Occipital lobe (tissue), 2 donors: ENCODE data around the gene MSN. TPM values are rescaled to one million over a fixed set of nuclear protein-coding genes. Genes with fewer than 3 reads are reported as not detected.

Experiments
- DNase-seq: peaks from one replicate; lab custom pipeline; 2025; lab: John Stamatoyannopoulos, UW
- total RNA-seq: library from RNA; depleted of rRNA; stranded (reverse); fragments of >200 nt; gene quantifications from one replicate; pipeline ENCODE4 v1.2.3, GENCODE V29; 2014

MSN gene
- total RNA-seq, 1 donor from 2014 or later: 24.8 TPM

DNA sequence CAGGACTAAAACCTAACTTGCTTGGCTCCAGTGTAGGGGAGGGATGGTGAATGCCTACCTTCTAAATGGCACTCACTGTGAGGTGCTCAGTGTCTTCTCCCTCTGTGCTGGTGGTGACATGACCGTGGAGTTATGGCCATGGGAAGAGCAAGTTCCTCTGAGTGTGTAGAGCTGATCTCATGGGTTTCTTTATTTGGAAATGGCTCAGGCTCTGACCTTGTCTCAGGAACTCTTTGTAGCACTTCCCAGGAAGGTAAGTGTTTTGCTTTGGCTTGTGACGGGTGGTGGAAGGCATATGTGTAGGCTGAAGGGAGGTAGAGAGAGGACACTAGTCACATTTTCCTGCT lies 6.4 kb downstream of the MSN start:
- DNase-seq: no peak

GRCh38 chrX:65674204-65674893 lies 6.9 kb downstream of the MSN start:
- DNase-seq: no peak

- no peak for DNase-seq
These were observed 10.6 kb downstream of the MSN start for GRCh38 chrX:65677954-65678469.

- no peak for DNase-seq
These were observed 11.7 kb downstream of the MSN start for GRCh38 chrX:65679071-65679540.

DNA sequence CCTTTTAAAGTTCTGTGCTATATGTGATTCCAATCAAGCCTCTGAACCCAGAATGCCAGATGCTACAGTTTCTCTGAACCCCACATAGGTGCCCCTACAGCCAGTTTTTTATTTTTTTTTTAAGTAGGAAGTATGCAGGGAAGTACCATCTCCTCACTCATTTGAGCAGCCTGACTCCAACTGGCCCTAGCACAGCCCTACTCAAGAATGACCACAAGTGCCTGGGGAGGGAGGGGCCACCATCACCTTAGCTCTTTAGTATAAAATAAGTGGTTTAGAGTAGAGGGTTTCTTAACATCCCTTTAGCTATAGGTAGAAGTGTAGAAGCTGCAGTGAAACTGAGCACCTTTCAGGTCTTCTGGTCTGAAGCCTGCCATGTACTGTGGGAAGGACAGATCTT lies 14.4 kb downstream of the MSN start:
- DNase-seq: no peak

GRCh38 chrX:65685112-65685511 lies 17.7 kb downstream of the MSN start:
- no peak for DNase-seq

DNA sequence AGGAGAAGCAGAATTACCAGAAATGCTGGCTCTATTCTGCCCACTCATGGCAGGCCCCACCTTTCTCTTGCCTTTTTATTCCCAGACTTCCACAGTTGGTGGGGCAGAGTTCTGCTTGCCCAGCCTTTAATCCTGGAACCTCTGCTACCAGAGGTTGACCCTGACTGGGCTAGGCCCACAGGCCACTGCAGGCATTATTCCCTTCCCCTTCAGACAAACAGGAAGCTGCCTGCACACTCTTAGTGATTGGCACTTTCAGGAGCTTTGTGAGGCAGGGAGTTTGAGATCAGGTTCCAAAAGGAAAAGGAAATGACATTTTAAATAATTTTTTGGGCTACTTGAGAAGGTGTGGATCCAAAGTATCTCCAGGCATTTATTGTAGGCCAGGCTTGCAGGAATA lies 18.8 kb downstream of the MSN start:
- no peak for DNase-seq

DNA sequence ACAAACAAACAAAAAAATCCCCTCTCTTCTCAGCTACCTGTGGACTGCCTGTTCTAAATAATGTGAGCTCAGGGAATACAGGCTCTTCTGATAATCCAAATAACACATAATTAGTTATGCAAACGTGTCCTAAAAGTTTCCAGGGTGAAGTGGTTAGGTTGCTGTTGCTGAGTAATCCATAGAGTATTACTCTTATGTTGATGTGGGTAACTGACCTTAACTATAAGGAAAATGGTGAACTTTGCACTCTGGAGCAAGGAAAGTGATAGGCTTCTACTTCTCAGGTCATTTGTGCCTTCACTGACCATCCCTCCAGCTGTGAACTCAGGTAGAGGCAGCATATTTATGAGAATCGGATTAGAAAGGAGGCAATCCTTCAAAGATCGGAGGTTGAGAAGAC lies 19.9 kb downstream of the MSN start:
- no peak for DNase-seq

GRCh38 chrX:65688403-65688871 lies 21.0 kb downstream of the MSN start:
- no peak for DNase-seq

GRCh38 chrX:65689377-65689776 lies 21.9 kb downstream of the MSN start:
- DNase-seq: no peak

GRCh38 chrX:65690057-65690855 lies 22.8 kb downstream of the MSN start:
- no peak for DNase-seq

DNA sequence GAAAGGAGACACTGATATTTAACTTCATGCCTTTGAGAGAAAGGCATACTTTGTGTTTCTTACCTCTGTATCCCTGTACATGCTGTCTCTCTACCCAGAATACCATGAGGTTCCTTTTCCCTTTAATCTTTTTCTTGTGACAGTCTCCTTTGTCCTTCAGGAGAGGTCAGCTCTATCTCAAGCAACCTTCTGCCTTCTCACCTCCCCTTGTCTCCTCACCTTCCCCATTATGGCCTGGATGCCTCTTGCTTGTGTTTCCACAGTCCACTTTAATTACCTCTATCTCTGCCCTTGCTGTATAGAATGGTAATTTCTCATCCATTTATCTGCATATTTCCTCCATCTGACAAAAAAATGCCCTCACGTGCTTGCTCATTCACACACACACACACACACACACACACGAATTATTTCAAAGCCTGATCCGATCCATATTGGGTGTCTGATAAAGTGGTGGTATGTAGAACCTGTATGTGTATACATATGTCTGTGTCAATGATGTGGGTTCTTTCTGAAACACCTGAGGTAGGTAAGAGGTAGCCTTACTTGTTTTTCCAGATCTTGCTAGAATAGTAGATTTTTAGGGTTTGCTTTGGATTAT lies 28.5 kb downstream of the MSN start:
- no peak for DNase-seq

DNA sequence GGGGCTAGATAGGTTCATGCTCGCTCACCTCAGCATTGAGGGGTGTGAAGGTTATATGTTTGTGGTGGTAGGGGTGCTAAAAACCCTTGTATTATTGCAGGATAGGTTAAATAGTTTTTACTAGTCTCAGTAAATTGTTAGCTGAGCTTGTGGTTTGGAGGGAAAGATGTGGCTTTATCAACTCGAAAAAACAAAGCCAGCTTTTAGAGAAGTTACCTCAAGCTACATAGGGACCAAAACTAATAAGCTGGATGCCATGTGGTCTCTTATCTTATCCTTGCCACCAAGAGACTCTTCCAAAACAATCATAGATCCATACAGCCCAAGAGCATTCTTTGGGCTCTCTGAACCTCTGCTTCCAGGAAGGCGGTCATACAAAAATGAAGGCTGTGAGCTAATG lies 29.2 kb downstream of the MSN start:
- DNase-seq: no peak

DNA sequence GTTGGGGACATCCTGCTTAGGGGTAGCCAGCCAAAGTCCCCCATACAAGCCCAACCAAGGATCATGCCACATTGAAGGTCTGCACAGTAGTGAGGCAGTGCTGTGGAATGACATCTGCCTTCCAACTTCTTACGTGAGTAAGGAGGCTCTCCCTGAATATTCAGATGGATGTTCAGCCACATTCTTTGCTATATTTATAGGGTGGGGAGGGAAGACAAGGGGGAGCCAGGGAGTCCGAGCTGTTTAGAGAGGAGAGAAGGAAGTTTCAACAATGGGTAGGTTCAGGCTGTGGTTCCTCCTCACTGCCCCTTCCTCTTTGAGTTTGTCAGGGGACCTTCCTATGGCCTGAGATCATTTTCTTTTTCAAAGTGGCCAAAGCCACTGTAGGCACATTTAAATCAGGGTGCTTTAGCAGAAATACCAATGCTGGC lies 29.8 kb downstream of the MSN start:
- DNase-seq: no peak

DNA sequence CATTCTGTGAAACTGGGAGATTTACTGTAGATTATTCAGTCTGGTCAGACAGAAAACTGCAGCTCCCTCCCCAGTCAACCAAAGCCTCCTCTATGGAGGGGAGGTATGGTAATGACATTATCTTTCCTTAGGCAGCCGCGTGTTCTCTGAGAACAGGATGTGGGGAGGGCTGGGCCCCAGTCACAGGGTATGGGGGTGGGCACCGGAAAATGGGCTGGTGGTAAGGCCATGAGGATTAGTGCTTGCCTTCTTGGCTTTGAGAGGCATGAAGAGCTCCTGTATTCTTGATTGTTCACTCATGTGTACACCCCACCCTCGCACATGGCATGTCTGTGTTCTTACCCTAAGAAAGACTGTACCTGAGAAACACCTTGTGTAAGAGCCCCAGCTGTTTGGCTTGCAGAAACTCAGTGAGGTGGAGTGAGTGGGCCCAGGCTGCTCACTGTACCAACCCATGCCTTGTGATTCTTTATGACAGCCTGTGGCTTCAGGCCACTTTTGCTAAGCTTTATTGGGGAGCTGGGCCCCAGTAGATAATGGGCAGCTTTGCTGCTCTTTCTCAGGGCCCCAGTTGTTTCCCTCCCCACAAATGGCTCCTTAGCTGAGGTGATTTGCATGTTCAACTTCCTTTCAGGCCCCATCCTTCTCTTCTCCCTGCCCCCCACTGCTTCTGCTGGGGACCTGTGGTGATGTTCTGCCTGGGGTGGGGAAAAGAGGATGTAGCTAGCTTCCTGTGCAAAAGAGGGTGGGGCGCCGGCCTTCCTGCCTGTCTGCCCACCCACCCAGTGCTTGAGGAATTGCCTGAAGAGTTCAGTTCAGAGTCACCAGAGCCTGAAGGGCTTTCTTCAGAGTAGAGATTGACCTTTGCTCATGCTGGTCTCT lies 30.7 kb downstream of the MSN start:
- DNase-seq: no peak

DNA sequence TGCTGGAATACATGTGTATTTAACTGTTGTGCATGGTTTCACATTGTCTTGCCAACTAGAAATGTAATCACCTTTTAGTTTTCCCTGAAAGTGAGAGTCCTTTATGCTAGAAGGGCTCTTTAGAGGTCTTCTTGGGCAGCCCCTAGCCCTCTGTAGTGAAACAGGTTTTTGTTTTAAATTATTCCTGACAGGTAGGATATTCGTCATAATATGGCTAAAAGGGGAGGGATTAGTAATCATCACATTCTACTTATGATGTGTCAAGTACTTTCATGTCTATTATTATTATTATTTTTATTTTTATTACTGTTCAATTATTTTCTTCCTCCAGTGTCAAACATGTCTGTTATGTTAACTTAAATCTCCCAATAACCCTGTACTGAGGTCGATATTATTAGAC lies 35.5 kb downstream of the MSN start:
- DNase-seq: no peak

GRCh38 chrX:65705439-65705838 lies 38.0 kb downstream of the MSN start:
- no peak for DNase-seq

GRCh38 chrX:65706041-65706828 lies 38.8 kb downstream of the MSN start:
- no peak for DNase-seq

DNA sequence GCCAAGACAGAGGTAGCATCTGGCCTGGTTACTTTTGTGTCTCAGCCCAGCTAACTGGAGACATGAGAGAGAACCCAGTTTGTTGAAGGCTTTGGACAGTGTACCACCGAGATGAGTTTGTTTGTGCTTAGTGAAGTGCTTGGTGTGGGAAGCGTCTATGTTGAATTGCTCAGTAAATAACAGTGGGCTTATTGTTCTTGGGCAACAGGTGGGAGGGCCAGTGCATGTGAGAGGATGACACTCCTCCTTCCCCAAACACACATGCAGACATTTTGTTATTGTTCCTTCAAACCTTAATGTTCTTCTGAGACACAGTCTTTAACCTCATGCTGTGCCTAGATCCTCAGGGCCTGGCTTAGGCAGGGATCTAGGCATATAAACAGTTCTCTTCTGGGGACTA lies 39.7 kb downstream of the MSN start:
- DNase-seq: no peak

- DNase-seq: no peak
These were observed 44.8 kb downstream of the MSN start for GRCh38 chrX:65712005-65712806.
